Kidney tubule cell (primary cell): ENCODE data around the gene C9orf85.

ENCODE experiments used
- DNase-seq: peaks from one replicate; pipeline ENCODE4 v3.0.0-alpha.2; 2018; ENCODE audit warnings: low spot score

Gene C9orf85

DNA sequence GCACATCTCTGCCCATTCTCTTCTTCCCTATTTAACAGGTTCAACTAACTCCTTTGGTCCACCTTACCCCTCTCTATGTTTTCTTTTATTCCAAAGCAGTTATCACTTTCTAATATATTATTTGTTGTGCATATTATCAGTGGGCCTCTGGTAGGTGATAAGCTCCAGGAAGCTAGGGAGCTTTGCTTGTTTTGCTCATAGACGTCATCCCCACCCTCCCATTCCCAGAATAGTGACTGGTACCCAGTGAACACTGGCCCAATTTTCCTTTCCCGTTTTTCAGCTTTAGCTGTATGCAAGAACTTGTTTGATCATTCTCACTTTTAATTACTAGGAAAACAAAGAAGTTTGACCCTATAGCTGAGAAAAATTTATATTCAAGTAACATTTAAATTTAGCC, 7.4 kb upstream of the C9orf85 start:
- no peak for DNase-seq

DNA sequence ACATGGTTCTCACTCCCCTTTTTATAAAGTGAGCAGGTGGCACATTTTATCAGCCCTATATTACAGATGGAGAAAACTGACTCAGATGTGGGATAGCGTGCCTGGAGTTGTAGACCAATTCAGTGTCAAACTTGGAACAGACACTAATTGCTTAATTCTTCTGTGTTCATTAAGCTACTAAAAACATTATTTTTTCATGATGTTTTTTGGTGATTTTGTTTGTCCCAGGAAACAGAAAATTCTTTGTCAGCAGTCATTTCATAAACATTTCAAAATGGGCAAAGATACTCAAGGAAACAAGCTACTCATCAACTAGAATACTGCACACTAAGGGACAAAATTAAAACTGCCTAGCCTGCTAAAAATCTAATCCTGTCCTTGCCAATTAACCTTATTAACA, 2.6 kb upstream of the C9orf85 start:
- DNase-seq: no peak

DNA sequence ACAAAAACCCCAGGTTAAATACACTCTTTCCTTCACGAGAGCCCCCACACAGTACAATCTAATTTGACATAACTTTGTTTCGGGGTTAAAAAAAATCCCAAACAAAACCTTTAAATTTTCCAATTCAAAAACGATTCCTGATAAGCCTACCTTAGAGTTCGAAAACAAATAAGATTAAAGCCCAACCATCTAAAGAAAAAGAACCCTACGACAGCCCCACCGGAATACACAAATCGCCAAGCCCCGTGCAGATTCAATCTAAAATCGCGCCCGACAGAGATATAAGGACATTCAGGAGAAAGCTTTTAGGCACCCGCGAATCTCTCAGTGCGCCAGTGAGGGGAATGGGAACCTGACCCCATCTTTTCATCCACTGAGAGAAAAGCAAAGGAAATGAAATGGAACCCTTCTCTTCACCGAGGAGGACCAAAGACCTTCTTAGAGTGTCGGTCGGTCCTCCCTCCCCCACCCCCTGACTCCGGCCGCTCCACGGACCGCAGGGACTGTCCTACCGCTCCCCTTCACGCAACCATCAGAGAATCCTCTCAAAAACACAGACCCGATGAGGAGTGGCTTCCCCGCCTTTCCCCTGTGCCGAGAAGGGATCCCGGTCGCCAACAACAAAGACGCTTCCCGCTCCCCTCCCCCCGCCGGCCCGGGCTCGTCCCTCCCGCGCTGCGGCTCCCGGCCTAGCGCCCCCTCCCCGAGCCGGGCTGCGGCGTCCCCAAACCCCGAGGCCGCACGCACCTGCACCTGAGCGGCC, 1.4 kb upstream of the C9orf85 start:
- peak; percentile 44 for DNase-seq

DNA sequence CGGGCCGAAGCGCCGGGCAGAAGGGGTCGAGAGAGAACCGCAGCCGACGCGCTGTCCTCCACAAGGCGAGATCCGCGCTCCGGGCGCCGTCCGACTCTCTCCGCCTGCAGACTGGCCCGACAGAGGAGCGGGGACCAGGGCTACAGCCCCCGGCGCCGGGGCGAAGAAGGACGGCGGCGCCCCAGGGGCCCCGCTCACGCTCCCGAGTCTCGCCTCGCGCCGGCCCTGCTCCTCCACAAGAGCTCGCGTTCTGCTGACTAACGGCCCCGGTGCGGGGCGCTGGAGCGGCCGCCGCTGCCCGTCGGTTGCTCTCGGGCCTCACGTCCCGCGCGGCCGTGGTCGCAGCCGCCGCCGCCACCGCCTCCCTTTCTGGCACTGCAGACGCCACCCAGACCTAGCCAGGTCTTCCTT, 784 bp upstream of the C9orf85 start:
- DNase-seq: no peak

DNA sequence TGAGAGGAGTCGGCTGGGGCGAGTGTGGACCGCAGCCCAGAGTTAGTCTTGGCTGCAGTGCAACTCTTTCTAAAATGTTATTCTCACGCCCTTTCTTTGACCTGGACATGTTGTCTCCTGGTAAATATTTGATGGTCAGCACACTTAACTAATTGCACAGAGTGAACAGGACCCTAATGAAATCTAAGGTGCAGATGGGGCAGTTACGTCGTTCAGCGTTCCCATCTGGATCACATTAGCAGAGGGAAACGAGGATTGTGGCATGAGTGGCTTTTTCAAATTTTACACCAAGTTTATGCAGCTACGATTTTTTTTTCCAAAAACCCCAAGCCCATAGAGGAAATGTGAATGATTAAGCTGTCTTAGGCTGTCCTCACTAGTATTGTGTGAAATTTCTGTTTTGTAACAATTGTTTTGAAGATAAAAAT, 483 bp downstream of the C9orf85 start:
- no peak for DNase-seq

DNA sequence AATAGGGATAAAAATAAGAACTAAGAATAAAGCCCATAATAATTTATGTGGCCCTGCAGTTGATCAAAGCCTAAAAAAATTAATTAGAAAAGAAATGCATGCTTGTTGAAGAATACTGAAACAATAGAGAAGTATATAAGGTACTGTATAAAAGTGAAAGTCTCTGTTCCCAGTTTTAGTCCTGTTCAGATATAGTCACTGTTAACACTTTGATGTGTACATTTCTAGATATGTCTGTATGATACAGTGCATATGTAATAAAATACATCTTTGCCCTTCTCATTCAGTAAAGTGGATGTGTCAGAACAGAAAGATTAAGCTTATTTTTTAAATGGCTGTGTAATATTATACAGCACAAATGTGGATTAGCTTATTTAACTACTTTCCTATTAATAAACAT, 4.1 kb downstream of the C9orf85 start:
- no peak for DNase-seq

DNA sequence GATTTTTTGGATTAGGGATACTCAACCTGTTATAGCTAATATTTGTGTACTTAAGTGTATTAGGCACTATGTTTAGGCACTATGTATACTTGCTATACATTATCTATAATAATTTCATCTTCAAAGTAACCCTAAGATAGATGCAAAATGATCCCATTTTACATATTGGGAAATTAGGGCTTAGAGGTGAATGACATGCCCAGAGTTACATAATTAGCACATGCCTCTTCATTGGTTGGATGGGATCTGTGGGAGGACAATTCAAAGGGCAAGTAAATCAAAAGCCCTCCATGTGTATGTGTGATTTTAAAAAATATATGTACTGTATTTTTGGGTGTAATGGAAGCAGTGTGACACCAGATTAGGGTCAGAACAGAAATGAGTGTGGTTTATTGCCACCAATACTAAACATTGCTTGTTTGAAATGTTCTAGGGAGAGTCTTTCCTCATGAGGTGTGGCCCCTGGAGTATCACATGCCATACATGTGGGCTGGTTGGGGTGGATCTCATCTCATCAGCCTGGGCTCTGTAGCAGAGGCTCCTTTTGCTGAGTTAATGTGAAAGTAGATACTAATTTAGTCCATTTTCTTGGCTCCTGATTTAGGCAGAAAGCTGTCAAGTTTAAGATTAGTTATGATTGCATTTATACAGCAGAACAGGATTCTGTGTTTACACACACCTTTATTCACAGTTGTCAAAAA, 5.5 kb downstream of the C9orf85 start:
- no peak for DNase-seq

DNA sequence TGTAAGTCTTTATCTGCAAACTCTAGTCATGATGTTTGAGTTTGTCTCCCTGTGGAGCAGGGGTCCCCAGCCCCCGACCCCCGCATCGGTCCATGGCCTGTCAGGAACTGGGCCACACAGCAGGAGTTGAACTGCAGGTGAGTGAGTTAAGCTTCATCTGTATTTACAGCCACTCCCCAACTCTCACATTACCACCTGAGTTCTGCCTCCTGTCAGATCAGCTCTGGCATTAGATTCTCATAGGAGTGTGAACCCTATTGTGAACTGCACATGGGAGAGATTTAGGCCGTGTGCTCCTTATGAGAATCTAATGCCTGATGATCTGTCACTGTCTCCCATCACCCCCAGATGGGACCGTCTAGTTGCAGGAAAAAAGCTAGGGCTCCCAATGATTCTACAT, 7.0 kb downstream of the C9orf85 start:
- no peak for DNase-seq

DNA sequence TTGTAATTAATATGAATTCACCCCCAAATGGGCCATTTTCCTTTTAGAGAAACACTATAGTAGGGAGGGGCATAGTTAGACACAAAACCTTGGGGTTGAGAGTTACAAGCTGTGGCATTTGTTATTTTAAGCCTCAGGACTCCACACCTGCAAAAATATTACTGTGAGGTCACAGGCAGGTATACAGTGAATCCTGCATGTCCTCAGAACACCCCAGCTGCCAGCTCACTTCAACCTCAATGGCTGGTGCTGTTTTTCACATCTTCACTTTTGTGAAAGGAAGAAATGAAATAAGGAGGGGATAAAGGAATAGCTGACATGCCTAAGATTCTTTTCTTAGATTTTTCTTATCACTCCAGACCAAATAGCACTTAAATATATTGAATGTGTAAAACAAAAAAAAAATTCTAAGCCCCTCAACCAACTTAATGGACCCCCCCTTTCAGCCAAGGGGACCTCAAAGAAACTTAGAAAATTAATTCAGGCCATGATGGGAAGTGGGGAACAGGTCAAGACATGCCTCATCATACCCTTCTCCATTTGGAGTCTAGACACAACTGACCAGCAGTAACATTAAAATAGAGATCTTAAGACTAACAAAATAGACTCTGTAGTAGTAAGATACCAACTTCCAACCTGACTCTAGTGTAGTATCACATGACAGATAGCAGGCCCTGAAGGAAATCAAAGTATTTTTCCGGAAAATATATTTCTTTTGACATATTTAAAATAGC, 9.2 kb downstream of the C9orf85 start:
- no peak for DNase-seq

DNA sequence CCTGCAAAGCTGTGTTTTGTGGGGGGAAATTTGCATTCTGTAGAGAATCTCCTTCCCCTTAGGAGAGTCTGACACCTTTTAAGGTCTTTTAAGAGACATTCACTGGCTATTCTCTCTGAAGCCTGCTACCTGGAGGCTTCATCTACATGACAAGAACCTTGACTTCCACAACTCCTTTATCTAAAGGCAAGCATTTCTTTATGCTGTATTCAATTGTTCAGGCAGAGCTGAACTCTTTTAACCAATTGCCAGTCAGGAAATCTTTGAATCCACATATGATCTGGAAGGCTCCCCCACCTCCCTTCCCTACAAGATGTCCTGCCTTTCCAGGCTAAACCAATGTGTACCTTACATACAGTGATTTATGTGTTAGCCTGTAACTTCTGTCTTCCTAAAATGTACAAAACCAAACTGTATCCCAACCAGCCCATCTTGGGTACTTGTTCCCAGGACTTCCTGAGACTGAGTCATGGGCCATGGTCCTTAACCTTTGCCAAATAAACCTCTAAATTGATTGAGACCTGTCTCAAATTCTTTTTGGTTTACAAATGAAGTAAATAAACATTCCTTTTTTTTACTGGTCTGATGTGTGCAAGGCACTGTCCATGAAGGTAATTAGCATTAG, 9.9 kb downstream of the C9orf85 start:
- DNase-seq: no peak

DNA sequence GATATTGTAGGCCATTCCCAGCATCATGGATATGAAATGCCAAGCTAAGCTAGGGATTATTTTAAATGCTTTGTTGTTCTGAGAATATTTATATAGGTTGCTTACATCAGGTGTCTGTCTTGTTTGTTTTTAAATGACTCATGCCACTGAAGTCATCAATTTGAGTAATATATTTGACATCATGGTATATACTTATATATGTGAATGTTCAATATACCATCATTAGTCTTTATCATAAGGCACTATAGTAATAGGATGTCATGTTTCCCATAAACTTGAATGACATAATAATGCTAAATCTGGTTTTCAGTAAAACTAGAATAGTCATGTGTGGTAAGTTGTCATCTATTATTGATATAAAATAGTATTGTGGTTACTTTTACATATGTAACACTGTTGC, 13.1 kb downstream of the C9orf85 start:
- DNase-seq: no peak

DNA sequence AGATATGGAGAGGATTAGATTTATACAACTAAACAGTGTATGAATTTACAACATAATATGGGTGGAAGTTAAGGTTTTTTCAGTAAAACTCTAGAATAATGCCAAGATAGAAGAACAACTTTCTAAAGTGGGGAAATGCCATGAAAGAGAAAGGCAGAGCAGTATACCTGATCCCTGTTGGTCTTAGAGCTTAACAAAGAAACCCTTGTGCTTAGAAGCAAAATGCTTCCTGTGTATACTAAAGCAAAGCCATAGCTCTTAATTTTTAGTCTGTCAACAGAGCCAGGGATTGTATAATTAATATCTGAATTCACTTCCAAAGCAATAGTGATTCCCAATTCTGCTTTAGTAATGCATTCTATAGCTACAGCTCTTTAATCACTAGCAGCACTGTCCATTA, 14.4 kb downstream of the C9orf85 start:
- no peak for DNase-seq

DNA sequence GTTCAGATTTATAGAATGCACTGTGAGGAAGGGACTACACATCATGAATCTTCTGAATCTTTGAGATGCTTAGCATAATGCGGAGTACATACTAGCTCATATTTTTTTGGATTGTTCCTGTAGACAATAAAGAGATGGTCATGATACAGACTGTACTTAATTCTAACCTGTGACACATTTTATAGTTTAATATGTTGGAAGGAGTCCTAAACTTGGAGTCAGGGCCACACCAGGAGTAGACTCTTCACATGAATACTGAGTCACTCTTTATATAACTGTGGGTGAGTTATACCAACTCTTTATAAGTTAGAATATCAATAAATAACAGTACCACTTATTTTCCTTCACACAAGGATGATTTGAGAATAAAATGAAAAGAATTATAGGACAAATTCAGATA, 16.9 kb downstream of the C9orf85 start:
- DNase-seq: peak; percentile 9

DNA sequence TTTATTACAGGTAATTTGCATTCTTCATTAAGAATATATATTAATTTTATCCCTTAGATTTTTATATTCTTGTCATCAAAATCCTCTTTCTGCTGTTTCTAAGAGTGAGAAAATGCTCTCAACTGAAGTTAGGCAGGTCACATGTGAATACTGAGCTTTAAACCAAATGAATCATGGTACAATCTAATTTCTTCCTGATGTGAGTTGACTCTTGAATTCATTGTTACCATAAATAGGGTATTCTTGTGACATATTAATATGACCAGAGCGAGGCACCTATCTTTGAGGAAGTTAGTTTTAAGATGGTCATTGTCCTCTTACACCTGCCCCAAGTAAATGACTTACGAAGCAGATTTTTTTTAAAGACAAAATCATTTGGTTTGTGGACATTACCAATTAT, 17.4 kb downstream of the C9orf85 start:
- no peak for DNase-seq

DNA sequence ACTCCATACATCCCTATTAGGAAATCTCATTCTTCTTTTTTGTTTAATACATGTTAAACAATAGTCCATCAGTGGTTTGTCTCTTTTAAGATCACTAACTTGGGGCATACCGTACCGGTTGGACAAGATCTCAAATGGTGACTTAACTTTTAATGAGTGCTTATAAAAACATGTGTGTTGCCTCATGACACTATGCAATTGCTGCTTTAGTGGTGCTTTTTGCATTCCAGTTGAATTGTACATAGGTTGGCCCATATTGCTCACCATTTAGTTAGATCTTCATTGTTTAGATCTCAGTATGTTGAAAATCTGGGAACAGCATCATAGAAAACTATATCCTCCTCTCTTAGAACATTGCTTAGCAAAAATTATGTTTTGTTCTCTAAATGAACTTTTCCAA, 17.8 kb downstream of the C9orf85 start:
- DNase-seq: peak; percentile 20

DNA sequence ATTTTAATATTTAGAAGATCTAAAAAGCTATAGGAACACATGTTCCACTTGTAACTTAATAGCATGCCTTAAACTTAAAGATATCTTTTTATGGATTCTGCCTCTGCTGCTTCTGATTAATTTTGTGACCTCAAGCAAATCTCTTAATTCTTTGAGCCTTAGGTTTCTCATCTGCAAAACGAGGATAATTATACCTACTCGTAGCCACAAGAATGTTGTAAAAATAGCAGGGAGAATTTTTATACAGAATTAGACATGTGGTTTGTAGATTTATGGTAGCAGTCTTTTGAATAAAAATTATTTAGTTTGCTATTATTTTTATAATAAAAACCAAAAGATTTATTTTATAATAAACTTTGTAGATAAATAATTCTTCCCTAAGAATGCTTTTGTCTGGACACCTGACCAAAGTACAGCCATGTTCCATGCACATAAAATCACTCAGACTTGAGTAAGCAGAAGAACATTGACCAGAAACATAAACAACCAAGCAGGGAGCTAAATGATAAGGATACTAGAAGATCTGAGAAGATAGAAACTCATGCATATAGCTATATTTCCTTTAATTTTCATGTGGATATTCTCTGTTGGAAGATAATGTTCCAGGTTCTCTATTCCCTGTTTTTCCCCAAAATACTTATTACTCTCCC, 18.5 kb downstream of the C9orf85 start:
- no peak for DNase-seq

DNA sequence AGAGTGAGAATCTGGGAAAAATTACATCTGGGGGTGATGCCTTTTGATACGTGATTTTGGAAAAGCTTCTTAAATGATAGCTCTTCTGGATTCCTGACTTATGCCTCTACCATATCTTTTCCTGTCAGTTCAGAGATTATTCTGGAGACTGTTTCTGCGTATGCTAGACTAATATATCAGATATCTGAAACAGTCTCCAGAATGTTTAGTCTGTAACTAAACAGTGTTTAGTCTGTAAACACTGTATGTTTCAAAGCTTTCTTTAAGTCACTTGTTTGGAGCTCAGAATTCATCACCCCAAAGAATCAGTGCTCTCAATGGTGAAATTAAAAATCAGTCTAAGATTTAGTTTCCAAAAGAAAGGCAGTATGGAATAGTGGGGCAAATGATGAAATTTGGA, 19.7 kb downstream of the C9orf85 start:
- no peak for DNase-seq

DNA sequence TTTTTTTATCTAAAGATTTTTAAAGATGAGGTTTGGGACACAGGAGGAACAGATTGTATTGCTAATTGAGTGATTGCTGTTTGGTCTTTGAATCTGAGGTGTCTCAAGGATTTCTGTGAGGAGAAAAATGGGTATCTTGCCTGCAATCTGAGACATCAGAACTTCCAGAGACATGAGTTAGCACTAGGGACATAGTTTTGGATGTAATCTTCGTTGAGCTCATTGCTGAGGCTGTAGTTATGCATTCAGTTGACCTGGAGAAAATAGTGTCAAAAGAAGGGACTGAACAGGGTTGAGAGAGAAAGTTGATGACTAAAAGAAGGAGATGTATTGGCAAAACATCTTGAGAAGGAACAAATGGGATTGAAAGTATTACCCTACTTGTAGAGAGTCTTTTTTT, 24.6 kb downstream of the C9orf85 start:
- DNase-seq: no peak

DNA sequence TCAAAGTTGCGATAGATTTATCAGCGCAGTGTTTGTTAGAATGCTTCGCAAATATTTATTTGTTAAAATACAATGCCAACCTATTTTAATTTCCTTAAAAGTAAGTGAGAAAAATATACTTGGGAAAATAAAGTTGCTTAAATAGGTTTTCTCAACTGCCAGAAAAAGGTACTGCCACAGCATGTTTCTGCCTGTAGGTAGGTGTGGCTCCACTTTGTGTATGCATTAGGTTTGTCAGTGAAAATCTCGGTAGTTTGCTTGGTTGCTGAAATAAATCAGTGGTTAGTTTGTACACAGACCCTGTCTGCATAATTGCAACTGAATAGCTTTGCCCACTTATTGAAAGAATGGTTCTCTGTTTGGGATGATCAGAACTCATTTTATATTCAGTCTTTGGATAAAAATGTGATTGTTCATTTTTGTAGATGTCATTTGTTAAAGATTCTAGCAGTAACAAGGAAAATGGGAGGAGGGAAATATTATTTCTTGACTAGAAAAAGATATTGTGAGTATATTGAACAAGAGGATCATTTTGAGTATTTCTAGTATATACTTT, 25.7 kb downstream of the C9orf85 start:
- DNase-seq: no peak

DNA sequence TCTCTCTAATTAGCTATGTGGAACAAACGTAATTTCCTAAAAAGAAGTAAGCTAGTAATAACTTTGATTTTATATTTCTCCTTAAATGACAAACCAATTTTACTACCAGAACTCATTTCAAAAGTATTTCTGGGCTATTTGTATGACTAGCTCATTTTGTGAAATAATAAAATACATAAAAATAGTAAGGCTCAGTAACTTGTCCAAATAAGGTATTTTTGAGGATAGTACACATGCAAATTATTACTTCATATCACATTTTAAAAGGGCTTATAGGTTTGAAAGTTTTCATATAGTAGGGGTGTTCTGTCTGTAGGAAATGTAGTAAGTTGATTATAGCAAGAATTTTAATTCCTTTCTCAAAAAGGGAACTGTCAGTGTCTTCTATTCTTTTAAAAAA, 26.5 kb downstream of the C9orf85 start:
- no peak for DNase-seq

DNA sequence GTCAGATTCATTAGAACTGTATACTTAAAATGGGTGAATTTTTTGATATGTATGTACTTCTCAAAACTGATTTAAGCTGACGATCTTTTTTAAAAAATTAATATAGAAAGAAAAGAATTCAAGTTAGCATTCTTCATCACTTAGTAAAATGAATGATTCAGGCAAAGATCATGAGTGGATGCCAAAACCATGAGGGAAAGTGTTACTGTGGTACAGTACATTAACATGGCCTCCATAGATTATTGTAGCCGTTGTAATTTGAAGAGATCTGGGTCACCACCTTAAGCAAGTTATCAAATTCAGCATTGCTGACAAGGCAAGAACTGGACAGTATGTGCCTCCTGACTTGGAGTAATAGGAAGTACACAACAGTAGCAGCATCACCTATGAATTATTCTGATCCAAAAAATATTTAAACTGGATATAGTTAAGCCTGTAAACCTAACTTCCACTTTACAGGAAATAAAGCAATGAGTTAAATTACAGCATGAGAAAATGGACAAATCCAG, 29.7 kb downstream of the C9orf85 start:
- no peak for DNase-seq
